T-helper 22 cell (primary cell): Measurements from ENCODE around the gene SCAMP3.
"Not testable (repeated sequence)": the region's sequence is repeated elsewhere in the genome, so short reads cannot be mapped to it uniquely, and the experiment has no call there.

ENCODE experiments used
- DNase-seq: peaks from one replicate; pipeline ENCODE4 v3.0.0-alpha.2; 2020; ENCODE audit warnings: low read depth

The SCAMP3 gene

DNA sequence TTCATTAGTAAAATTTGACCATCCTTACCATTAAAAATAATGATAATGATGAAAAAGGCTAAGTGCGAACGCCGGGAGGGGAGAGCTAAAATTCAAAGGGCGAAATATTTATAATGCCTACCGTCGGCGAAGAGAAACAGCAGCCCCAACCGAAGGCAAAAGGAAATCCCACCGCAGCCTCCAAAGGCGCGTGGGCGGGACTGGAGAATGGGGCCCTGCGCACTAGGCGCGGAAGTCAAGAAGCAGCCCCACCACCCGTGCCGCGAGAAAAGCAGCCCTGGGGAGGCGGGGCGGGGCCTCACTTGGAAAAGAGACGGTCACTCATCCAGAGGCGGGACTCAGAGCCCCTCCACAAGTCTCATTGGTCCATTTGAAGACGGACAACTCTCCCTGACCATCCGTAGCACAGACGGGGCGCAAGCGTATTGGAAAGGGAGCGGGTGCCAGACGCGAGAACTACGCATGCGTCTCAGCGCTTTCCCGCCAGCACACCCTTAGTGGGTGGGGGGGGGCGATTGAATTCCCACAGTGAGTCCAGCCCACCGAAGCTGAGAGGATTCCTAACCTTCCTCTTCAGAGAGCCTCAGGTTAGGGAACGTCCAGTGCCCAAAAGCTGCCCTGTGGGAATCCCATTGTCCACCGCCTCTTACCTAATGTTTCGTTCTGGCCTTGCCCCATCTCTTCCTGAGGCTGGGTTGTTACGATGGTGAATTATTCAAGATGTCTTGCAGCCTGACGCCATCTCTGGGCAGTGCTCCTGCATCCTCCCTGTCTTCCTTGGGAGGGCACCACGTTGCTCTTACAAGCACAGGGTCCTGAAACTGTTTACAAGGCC is 34.7 kb downstream of the SCAMP3 start:
- DNase-seq: peak; percentile 96

DNA sequence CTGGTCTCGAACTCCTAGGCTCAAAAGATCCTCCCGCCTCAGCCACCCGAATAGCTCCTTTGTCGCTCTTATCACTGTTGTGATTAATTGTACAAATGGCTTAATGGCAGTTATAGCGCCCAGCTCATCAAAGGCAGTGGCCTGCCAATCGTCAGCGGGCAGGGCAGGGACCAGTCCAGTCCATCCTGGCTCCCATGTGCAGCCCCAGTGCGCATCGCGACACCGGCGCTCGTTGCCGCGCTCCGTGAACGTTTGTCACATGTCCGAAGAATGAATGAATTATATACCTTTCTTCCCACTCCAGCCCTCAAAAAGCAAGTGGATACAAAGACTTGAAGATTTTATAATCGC is 35.3 kb downstream of the SCAMP3 start:
- DNase-seq: no peak

DNA sequence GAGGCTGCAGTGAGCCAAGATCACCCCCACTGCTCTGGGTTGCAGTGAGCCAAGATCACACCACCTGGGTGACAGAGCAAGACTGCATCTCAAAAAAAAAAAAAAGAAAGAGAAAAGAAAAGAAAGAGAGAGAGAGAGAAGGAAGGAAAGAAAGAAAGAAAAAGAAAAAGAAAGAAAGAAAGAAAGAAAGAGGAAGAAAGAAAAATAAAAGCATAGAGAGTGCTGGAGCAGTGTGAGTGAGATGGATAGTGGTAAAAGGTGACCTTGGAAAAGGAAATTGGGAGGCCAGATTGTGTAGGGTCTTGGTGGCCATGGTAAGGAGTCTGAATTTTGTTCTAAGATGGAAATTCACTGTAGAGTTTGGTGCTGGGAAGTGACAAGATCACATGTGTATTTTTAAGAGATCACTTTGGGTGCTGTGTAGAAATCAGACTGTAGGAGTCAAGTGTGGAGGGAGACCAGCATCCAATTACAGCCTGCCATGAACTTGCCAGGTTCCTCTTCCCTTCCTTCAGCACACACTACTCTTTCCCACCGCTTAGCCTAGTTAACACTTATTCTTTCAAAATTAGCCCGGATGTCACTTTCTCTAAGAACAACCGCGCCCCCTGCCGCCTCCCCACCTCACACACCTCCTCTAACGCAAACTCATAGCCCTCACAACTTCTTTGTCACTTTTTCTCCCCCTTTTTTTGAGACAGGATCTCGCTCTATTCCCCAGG is 35.8 kb downstream of the SCAMP3 start:
- peak; percentile 64 for DNase-seq

DNA sequence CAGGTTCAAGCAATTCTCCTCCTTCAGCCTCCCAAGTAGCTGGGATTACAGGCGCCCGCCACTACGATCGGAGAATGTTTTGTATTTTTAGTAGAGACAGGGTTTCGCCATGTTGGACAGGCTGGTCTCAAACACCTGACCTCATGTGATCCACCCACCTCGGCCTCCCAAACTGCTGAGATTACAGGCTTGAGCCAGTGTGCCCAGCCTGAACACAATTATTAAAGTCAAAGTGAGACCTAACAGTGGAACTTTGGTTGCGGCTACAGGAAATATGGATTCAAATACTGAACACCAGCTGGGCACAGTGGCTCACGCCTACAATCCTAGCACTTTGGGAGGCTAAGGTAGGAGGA is 36.8 kb downstream of the SCAMP3 start:
- not testable (repeated sequence) for DNase-seq

DNA sequence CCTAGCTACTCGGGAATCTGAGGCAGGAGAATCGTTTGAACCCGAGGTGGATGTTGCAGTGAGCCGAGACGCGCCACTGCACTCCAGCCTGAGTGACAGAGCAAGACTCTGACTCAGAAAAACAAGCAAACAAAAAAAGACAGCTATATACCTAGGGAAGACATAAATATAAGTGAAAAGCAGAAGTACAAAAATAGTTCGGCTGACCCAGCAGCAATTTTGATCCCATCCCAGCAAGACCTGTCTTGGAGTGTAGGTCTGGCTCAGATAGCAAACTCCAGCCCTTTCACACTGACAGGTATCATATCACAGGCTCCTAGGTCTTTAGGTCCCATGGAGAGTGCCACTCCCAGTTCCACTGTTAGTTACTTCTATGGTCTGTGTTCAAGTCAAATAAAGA is 39.1 kb downstream of the SCAMP3 start:
- no peak for DNase-seq

DNA sequence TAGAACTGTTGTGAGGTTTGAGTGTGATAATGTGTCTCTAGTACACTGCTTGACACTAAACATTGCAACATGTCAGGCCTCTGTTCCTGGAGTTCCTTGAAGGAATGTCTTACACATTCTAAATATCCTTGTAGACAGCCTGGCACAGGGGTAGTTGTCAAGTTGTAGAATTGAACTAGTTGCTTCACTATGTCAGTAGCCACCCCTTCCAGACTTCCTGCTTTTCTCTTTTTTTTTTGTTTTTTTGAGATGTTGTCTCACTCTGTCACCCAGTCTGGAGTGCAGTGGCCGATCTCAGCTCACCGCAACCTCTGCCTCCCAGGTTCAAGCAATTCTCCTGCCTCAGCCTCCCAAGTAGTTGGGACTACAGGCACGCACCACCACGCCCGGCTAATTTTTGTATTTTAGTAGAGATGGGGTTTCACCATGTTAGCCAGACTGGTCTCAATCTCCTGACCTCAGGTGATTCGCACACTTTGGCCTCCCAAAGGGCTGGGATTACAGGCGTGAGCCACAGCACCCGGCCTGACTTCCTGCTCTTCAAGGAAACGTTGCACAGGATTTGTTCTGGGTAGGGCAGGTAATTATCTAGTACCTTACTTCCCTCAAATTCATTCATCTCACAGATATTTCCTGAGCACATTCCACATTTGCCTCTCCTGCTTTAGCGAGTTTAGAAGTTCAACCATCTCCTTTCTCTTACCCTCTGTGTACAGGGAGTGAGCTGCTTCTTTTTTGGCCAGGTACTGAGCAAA is 41.8 kb downstream of the SCAMP3 start:
- DNase-seq: not testable (repeated sequence)

DNA sequence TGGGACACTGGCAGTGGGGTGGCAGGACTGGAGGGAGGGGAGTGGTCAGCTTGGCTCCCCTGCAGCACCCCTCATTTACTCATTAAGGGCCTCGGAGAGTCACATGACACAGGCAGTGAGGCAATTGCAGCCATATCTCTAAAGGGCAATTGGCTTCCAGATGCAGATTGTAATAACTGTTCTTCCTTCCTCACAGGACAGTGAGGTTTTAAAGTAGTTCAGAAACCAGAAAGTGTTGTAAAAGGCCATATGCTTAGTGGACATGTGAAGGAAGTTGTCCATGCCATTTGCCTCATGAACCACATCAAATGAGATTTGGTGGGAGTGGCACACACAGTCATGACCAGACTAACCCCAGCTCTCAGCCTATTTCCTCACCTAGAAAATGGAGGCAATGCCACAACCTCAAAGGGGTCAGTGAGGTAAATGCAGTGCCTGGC is 42.5 kb downstream of the SCAMP3 start:
- no peak for DNase-seq

DNA sequence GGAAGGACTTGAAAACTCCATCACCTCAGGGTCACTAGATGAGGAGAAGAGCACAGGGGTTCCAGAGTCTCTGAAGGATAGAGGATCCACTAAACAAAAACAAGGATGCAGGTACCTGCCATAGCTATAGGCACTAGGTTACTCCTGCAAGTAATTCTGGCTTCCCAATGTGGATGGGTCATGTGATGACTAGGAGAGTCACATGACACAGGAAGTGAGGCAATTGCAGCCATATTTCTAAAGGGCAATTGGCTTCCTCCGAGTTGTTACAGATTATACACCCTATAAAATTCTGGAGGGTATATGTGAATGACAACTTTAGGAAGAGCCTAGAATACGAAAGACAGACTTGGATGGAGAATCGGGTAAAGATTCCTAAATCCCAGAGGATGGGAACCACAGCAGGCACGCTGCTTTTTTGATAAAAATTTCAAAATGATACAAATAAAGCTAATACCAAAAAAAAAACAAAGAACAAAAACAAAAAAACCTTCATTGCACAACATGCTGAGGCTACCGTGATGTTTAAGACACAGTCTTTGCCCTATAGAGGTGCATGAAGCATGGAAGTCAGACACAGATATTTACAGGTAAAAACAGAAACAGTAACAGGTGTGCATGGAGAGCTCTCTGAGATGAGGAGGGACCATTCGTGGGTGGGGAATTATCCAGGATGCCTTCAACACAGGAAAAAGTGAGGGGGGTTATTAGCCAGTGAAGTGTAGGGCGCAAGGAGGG is 43.1 kb downstream of the SCAMP3 start:
- DNase-seq: no peak

DNA sequence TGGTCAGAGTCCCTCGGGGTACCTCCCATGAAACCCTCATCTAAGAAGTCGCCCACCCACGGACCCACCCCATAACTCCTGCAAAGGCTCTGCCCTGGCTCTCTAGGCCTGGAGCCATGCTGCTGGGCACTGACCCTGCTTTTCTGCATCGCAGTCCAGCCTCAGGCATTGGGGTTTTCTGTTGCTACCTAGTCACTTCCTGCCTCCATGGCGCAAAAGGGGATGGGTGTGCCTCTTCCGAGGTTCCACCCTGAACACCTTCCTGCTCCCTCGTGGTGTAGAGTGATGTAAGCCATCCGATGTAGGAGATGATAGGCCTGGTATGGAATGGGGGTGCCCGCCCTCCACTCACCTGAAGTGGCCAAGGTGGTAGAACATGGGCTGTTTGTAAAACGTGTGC is 47.5 kb downstream of the SCAMP3 start:
- DNase-seq: not testable (repeated sequence)

DNA sequence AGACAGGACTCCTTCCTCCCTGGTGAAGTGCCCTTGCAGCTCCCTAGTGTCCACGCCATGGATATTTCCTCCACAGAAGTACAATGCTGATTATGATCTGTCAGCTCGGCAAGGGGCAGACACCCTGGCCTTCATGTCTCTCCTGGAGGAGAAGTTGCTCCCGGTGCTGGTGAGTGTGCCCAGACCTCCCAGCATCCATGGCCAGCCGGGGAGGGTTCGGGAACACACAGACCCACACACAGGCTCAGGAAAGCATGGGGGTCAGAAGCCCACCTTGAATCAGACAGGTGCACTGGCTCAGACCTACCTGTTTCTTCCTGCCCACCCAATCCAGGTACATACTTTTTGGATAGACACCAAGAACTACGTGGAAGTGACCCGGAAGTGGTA is 50.1 kb downstream of the SCAMP3 start:
- DNase-seq: not testable (repeated sequence)

DNA sequence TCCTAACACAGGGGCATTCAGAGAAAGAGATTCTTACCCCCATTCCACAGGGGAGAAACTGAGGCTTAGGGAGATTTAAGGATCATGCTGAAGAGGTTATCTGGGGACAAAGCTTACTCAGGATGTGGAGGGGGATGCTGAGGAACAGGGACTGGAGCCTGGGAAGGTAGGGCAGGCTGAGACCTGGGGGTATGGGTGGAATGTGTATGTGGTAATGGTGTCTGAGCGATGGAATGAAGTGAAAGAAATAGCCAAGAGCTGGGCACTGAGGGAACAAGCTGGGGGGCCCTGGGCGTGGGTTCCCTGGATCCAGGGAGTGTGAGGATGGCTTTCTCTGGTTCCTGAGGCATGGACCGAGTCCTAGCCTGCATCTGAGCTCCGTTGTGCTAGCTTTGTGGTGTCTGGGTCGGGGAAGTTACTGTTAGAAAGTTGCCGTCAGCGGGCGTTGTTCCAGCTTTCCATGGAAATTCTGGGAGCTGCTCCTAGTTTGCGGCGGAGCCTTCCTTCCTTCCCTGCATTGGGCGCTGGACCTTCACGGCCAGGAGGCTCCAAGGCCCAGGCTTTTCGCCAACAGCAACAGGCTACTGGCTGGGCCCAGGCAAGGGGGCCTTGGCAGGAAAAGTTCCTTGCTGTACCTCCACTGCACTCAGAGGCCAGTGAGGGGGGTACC is 50.6 kb downstream of the SCAMP3 start:
- not testable (repeated sequence) for DNase-seq

DNA sequence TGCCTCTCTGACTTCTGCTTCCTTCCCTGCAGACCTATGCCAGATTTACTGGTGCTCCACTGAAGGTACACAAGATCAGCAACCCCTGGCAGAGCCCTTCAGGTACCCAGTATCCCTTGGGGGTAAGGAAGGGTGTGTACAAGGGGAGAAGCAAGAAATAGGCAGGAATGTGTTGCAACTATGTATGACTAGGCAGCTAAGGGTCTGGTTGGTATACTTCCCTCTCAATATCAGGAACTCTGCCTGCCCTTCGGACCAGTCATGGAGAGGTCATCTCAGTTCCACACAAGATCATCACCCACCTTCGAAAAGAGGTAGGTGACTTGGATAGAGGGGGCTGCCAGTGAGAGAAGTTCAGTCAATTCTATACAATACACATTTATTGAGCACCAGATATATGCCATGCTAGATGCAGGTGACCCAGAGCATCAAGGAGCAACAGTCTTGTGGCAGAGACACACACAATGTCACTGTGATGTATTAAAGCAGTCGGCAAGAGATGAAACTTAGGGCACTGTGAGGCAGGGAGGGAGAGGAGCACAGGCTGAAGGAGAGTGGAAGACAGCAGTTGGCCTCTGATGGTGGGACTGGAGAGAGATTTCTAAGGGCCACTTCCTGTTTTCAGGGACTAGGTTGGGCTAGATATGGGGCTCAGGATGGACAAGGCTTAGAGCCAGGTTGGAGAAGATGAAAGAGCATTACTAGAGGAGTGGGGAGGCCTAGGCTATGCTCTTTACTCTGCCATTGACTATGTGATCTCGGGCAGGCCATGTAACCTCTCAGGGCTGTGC is 51.7 kb downstream of the SCAMP3 start:
- DNase-seq: no peak

DNA sequence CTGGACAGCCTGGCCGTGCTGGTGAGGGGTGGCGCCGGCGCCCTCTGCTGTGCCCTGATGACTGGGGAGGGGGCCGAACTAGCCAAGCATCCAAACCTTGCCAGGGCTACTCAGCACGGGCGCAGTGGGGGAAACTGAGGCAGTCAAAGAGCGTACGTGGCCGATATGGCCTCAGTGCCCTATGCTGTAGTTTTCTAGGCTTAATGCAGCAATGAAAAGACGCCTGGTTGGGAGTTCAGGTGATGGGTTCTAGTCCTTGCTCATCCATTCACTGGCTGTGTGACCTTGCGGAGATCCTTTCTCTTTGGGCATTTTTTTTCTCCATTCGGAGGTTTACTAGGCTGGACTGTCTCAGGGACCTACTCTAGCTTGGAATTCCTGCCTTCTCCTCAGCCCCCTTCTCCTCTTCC is 52.8 kb downstream of the SCAMP3 start:
- DNase-seq: no peak

DNA sequence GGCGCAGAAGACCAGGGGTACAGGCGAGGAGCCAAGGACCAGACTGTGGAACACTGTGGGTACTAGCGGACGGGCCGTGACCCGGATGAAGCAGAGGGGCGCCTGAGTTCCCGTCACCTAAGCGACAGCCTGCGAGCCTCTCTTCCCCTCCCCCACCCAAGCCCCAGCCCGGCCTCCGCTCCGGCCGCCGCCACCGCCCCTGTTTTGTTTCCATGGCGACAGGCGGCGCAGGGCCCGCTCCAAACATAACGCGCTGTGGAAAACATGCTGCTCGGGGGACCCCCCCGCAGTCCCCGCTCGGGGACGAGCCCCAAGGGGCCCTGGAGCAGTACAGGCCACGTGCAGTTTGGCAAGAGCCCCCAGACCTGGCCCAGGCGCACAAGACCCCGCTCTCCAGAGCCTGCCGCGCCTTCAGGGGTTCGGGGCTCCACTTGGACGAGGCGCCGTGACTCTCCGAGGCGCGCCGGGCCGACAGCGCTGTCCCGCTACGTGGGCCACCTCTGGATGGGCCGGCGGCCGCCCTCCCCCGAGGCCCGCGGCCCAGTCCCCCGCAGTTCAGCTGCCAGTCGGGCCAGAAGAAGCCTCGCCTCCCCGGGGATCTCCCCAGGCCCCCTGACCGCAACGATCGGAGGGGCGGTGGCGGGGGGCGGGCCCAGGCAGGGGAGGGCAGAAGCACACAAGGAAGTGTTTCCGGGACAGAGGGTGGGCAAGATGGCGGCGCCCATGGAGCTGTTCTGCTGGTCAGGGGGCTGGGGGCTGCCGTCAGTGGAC is 53.4 kb downstream of the SCAMP3 start, which contains the start of gene MTX1:
Gene MTX1 (plus strand): TSS at position 155 of the 771 bp plus-strand sequence. CDS start 110 bp downstream, at position 265.
- peak; percentile 89 for DNase-seq

DNA sequence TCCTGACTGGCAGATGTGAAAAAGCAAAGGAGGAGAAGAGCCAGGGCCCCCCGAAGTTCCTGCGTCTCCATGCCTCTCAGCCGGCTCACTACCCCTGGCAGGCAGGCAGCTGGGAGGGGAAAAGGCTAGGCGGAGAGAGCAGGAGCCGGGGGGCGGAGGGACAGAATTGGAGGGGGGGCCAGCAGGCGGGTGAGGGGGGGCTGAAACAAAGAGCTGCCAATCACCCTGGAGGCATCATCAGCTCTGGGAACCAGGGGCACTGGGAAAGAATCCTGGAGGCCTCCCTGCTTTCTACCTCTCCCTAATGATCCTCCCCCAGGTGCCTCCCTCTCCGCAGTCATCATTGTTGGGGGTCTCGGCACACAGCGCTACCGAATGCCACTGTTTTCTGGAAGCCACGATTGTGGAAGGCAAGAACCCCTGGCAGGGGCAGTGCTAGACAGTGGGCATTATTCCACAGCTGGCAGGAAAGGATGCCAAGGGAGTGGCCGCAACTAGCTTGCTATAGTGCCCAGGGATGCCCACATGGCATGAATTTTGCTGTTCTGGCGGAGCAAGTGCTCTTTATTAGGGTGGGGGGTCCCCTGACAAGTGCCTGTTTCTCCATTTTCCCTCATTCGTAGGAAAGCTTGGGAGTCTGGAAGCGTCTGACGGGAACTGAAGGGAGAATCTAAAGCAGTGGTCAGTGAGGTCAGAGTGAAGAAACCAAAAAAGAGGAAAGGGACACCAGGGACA is 54.2 kb downstream of the SCAMP3 start, which contains the start of gene THBS3:
Gene THBS3 (minus strand): TSS at position 92 of the 735 bp plus-strand sequence. CDS start 21 bp downstream, at position 71.
- no peak for DNase-seq

DNA sequence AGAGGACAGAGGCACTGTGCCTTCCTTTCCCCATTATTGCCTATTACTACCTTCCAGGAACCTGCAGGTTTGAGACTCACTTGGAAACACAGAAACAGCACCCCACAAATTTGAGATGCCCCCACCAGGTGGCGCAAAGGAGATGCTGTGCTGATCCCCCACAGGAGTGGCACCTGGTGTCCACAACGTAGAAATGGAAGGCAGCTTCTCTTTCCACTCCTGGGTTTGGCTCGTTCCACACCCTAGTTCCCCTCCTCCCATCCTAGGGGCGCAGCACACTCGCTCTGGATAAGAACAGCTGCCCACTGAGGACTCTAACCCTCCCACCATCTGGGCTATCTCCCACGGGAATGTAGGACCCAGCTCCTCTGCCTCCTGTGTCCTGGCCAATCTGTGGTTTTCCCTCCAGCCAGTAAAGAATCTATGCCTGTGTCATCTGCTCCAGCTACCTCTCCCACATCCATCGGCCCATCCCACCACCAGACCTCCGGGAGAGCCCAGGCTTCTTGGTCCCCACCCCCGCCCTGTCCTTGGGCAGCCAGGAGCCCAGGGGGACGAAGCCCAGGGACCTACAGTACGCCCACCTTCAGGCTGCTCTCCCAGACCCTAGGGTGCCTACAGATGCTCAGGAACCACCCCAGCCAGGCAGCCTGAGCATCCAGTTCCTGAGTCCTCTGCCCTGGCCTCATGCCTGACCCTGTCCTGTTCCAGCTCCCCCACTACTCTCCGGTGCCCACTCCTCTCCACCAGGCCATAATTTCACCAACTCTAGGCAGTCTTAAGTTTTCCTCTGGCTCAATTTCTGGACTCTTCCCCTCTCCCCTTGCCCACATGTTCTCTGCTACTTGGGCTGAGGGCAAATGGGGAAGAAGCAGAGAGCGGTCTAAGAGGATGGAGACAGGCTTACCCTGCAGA is 55.0 kb downstream of the SCAMP3 start:
- peak; percentile 71 for DNase-seq
